LoVo (cell line): ENCODE results near the gene IL17C.
"Not testable (repeated sequence)": the region's sequence is repeated elsewhere in the genome, so short reads cannot be mapped to it uniquely, and the experiment has no call there.

Experiments
- DNase-seq: peaks from one replicate; pipeline ENCODE4 v3.0.0-alpha.2; 2016; ENCODE audit warnings: low spot score

The IL17C gene

GRCh38 chr16:88638323-88639230, at the start of gene IL17C:
IL17C (plus strand) TSS chr16:88638572; CDS start chr16:88638642, 70 bp downstream.
- no peak for DNase-seq

GRCh38 chr16:88588754-88589153, 49.6 kb upstream of the IL17C start:
- no peak for DNase-seq

GRCh38 chr16:88589441-88589840, 48.9 kb upstream of the IL17C start:
- no peak for DNase-seq

GRCh38 chr16:88591577-88592021, 46.8 kb upstream of the IL17C start:
- no peak for DNase-seq

- DNase-seq: no peak
Observed at GRCh38 chr16:88593061-88593460, 45.3 kb upstream of the IL17C start.

GRCh38 chr16:88593489-88593888, 44.9 kb upstream of the IL17C start:
- no peak for DNase-seq

- no peak for DNase-seq
Observed at GRCh38 chr16:88593910-88594309, 44.5 kb upstream of the IL17C start.

- DNase-seq: no peak
Observed at GRCh38 chr16:88595101-88595500, 43.3 kb upstream of the IL17C start.

GRCh38 chr16:88595921-88596320, 42.5 kb upstream of the IL17C start:
- DNase-seq: no peak

- no peak for DNase-seq
Observed at GRCh38 chr16:88596483-88596882, 41.9 kb upstream of the IL17C start.

- no peak for DNase-seq
Observed at GRCh38 chr16:88597856-88598491, 40.4 kb upstream of the IL17C start.

GRCh38 chr16:88599092-88599733, 39.2 kb upstream of the IL17C start:
- DNase-seq: no peak

GRCh38 chr16:88599825-88600538, 38.4 kb upstream of the IL17C start:
- DNase-seq: no peak

GRCh38 chr16:88600539-88600896, 37.9 kb upstream of the IL17C start:
- DNase-seq: no peak

- DNase-seq: no peak
Observed at GRCh38 chr16:88601313-88602036, 36.9 kb upstream of the IL17C start.

GRCh38 chr16:88602091-88602490, 36.3 kb upstream of the IL17C start:
- no peak for DNase-seq

- DNase-seq: no peak
Observed at GRCh38 chr16:88605186-88606147, 32.9 kb upstream of the IL17C start.

- DNase-seq: no peak
Observed at GRCh38 chr16:88606148-88606757, 32.1 kb upstream of the IL17C start.

- no peak for DNase-seq
Observed at GRCh38 chr16:88608076-88608475, 30.3 kb upstream of the IL17C start.

- not testable (repeated sequence) for DNase-seq
Observed at GRCh38 chr16:88609426-88609825, 28.9 kb upstream of the IL17C start.
